Measurements from ENCODE around the gene SAPCD2.
"Not testable (repeated sequence)": the region's sequence is repeated elsewhere in the genome, so short reads cannot be mapped to it uniquely, and the experiment has no call there.

The SAPCD2 gene

GRCh38 chr9:137033481-137033880 lies 36.9 kb downstream of the SAPCD2 start:
- in situ Hi-C loops (cut with HindIII; ENCODE audit: low sequenced_read_pairs): not testable (repeated sequence)

GRCh38 chr9:137032858-137033257 lies 37.5 kb downstream of the SAPCD2 start:
- in situ Hi-C loops (cut with HindIII; ENCODE audit: low sequenced_read_pairs): no loop called here

GRCh38 chr9:137031904-137032640 lies 38.3 kb downstream of the SAPCD2 start, which contains the start of gene FUT7:
TSS of gene FUT7 (minus strand) at chr9:137032088. CDS start at chr9:137031991, 97 bp downstream.
- in situ Hi-C loops (cut with HindIII; ENCODE audit: low sequenced_read_pairs): no loop called here

- in situ Hi-C loops (cut with HindIII; ENCODE audit: low sequenced_read_pairs): no loop called here
These were observed 39.5 kb downstream of the SAPCD2 start for GRCh38 chr9:137030538-137031527.

- in situ Hi-C loops (cut with HindIII; ENCODE audit: low sequenced_read_pairs): no loop called here
These were observed 40.4 kb downstream of the SAPCD2 start for GRCh38 chr9:137030006-137030405.

- in situ Hi-C loops (cut with HindIII; ENCODE audit: low sequenced_read_pairs): loop anchor here (5.0 kb wide), 4 partner anchors 57 to 247 kb away; partner anchors contain the start of gene C8G
These were observed 41.1 kb downstream of the SAPCD2 start for GRCh38 chr9:137029058-137029936.

- in situ Hi-C loops (cut with HindIII; ENCODE audit: low sequenced_read_pairs): loop anchor here (5.0 kb wide), 4 partner anchors 56 to 246 kb away; partner anchors contain the start of gene C8G
These were observed 41.9 kb downstream of the SAPCD2 start for GRCh38 chr9:137028263-137029057.

GRCh38 chr9:137027369-137028262 lies 42.7 kb downstream of the SAPCD2 start, which contains the start of gene ABCA2:
TSS of gene ABCA2 (minus strand) at chr9:137028237. CDS start at chr9:137028140, 97 bp downstream.
- in situ Hi-C loops (cut with HindIII; ENCODE audit: low sequenced_read_pairs): loop anchor here (5.0 kb wide), 4 partner anchors 55 to 245 kb away; partner anchors contain the start of gene C8G

GRCh38 chr9:137026828-137027227 lies 43.5 kb downstream of the SAPCD2 start:
- in situ Hi-C loops (cut with HindIII; ENCODE audit: low sequenced_read_pairs): loop anchor here (5.0 kb wide), 4 partner anchors 55 to 245 kb away; partner anchors contain the start of gene C8G

GRCh38 chr9:137026384-137026783 lies 44.0 kb downstream of the SAPCD2 start:
- in situ Hi-C loops (cut with HindIII; ENCODE audit: low sequenced_read_pairs): loop anchor here (5.0 kb wide), 4 partner anchors 54 to 244 kb away; partner anchors contain the start of gene C8G

- in situ Hi-C loops (cut with HindIII; ENCODE audit: low sequenced_read_pairs): loop anchor here (5.0 kb wide), 4 partner anchors 53 to 243 kb away; partner anchors contain the start of gene C8G
These were observed 44.8 kb downstream of the SAPCD2 start for GRCh38 chr9:137025517-137025966.

GRCh38 chr9:137023583-137023991 lies 46.8 kb downstream of the SAPCD2 start:
- in situ Hi-C loops (cut with HindIII; ENCODE audit: low sequenced_read_pairs): no loop called here

GRCh38 chr9:137023157-137023556 lies 47.2 kb downstream of the SAPCD2 start:
- in situ Hi-C loops (cut with HindIII; ENCODE audit: low sequenced_read_pairs): no loop called here

- in situ Hi-C loops (cut with HindIII; ENCODE audit: low sequenced_read_pairs): no loop called here
These were observed 47.7 kb downstream of the SAPCD2 start for GRCh38 chr9:137022662-137023008.

GRCh38 chr9:137021979-137022661 lies 48.2 kb downstream of the SAPCD2 start:
- in situ Hi-C loops (cut with HindIII; ENCODE audit: low sequenced_read_pairs): no loop called here

- in situ Hi-C loops (cut with HindIII; ENCODE audit: low sequenced_read_pairs): no loop called here
These were observed 48.8 kb downstream of the SAPCD2 start for GRCh38 chr9:137021568-137021978.

GRCh38 chr9:137020771-137021567 lies 49.4 kb downstream of the SAPCD2 start:
- in situ Hi-C loops (cut with HindIII; ENCODE audit: low sequenced_read_pairs): no loop called here
